NCI-H1092 treated with DMSO at 0.1 percent for 48 hours (cell line): ENCODE results near the gene LHX2.

ENCODE experiments used
- DNase-seq: peaks from one replicate; lab custom pipeline; 2025; lab: John Stamatoyannopoulos, UW

Gene LHX2

DNA sequence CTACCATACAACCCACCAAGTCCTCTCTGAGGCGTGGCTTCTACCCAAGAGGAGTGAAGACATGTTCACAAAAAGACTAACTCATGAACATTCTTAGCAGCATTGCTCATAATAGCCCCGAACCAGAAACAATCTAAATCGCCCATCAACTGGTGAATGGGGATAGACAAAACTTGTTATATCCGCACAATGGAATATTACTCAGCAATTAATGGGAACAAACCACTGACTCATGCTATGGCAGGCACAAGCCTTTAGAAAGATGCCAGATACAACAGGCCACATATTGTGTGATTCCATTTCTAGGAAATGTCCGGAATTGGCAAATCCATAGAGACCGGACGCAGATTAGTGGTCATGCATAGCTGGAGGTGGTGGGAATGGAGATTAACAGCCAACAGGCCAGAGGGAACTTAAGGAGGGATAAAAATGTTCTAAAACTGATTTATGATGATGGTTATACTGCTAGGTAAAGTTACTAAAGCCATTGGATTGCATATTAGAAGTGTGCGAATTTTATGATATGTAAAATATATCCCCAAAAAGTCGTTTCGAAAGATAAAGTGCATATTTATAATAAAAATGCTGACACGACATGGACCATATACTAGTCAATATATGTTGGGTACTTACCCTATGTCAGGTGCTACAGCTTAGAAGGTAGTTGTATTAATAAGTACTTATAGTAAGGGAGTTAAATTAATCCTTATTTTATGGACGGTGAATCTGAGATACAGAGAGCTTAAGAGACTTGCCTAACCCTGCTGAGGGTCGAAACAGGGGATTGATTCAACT, 55.4 kb downstream of the LHX2 start:
- DNase-seq = no peak

DNA sequence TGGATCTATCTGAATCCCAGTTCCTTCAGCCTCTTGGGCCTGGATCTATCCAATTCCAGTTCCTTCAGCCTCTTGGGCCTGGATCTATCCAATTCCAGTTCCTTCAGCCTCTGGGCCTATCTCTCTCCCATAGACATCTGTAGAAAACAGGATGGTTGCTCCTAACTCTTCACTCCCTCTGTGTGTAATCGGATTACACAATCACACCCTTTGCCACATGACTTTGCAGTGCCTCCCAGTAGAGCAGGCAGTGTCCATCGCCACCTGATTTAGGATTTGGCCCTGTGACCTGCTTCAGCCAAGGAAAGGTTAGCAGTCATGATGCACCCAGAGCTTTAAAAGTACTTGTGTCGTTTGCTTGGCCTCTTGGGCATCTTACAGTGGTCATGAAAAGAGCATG, 56.7 kb downstream of the LHX2 start:
- DNase-seq = no peak

DNA sequence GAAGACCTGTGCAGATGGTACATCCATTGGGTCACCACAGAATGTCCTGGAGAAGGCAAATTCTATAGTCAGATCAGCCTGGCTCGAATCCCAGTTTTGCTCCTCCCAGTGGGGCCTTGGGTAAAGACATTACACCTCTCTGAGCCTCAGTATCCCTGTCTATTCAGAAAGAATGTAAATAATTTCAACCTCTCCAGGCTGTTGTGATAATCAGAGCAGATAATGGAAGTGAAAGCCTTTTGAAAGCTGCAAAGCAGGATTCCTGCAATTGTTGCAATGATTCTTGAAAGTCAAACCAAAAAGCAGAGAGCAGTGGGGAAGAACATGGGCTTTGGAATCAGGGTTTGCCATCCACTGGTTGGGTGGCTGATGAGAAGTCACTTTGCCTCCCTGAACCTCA, 63.2 kb downstream of the LHX2 start:
- DNase-seq = no peak

DNA sequence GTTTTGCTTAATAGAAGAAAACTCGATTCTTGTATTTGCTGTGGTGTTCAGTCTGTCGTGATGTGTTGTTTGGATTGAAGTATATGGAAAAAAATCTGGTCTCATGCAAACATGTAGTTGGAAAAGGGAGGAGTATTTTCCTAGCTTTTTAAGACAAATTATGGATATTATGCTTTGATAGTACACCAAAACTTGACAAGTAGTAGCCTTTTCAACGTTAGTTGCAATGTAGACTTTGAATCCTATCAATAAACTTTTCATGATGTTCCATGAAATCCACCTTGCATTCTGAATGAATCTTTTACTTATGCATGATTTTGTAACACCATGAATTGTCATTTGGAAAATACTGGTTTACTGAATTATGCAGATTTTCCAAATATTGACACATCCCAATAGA, 64.2 kb downstream of the LHX2 start:
- DNase-seq = no peak

DNA sequence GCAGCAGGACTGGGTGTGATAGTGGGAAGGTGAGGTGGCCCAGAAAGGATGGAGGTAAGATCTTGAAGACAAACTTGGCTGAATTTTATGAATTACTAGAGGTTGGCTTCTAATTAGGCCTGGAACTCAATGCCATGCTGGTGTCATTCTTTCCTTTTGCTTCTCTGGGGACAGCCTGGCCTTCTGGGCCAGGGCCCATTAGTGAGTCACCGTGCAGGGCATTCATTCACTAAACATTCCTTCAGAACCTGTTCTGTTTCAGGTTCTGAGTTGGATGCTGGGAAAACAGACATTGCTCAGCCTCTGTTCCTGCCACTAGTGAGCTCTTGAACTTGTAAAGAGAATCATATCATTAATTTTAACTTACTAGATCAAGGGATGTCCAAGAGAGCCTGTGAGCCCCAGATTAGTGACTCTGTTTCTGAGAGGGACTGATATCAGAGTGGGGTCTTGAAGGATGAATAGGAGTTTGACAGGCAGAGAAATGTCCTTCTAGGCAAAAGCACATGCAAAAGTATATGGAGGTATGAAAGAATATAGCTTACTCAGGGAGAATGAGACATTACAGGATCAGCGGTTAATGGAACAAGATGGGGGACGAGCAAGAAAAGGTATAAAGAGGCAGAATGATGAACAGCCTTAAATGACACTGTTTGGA, 66.5 kb downstream of the LHX2 start:
- no peak for DNase-seq

DNA sequence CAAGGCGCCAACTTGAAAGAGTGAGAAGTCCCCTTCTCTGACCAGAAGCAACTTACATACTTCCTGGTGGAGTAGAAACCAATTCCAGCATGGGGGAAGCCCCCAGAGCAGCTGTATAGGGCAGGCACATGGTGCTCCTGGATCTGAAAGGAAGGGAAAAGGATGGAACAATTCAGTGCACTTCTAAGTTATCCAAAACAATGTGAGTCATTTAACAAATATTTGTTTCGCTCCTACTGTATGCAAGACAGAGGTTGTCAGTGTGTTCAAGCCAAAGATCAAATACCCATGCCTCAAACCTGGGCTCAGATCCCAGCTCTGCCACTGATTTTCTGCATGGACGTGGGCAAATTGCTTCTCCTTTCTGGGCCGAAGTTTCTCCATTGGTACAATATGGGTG, 67.1 kb downstream of the LHX2 start:
- no peak for DNase-seq

DNA sequence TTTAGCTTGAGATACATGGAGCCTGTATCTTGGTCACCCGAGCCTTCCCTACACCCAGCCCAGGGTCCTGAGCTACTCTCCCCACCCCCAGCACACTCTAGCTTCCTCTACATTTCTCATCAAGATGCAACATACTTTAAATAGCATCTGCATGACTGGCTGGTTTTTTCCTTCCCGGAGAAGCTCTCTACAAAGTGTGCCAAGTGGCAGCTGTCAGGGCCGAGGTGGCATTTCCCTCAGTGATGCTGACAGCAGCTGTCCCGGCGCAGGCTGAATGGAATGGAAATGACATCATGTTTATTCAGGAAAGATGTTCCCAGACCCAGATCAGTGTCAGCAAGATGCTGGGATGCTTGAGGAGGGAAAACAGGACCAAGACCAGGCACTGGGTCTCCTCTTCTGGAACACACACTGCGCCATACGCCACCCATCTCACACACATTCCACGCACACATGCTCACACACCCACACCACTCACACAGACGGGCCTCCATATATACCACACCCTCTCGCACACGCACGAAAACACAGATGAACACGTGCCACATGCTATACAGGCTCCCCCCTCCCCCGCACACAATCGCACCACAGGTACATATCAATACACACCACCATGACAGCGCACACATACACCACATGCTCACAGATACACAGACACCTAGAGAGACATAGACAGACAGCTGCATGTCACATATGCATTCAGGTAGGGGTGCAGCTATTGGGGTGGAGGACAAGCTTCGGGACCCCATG, 67.8 kb downstream of the LHX2 start:
- no peak for DNase-seq

DNA sequence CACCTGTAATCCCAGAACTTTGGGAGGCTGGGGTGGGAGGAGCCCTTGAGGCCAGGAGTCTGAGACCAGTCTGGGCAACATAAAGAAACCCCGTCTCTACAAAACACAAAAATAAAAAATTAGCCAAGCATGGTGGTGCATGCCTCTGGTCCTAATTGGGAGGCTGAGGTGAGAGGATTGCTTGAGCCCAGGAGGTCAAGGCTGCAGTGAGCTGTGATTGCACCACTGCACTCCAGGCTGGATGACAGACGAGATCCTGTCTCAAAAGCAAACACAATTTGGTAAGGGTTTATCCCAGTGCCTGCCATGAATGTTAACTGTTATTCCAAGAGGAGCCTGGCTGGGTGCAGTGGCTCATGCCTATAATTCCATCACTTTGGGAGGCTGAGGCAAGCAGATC, 71.1 kb downstream of the LHX2 start:
- DNase-seq = no peak
